Esophagus squamous epithelium (tissue), 5 donors: ENCODE measurements around the gene CAMP. TPM values are rescaled to one million over a fixed set of nuclear protein-coding genes. Genes with fewer than 3 reads are reported as not detected.

Experiments
- DNase-seq: peaks from one replicate; lab custom pipeline; 2025; lab: John Stamatoyannopoulos, UW
- H3K27ac ChIP-seq, 4 donors: fragments of 200-600 bp; sonication (generic); one replicate each; pipeline ENCODE4 v1.5.1; 2016 to 2019; ENCODE audit warnings: mild to moderate bottlenecking in 1 of 4
- H3K27me3 ChIP-seq, 4 donors: fragments of 200-600 bp; sonication (generic); 1 replicate in 3 of 4; 2 replicates in 1 of 4; pipeline versions ENCODE4 v1.5.1 to v1.6.0; 2017 to 2021; ENCODE audit warnings: antibody characterized with exemption in 1 of 4
- H3K36me3 ChIP-seq, 3 donors: fragments of 200-600 bp; sonication (generic); one replicate each; pipeline ENCODE4 v1.5.1; 2016 to 2019
- H3K4me1 ChIP-seq, 3 donors: fragments of 200-600 bp; sonication (generic); one replicate each; pipeline ENCODE4 v1.5.1; 2017 to 2019
- H3K4me3 ChIP-seq, 4 donors: fragments of 200-600 bp; sonication (generic); 1 replicate in 3 of 4; 2 replicates in 1 of 4; pipeline ENCODE4 v1.5.1; 2016 to 2019; ENCODE audit warnings: mild to moderate bottlenecking in 2 of 4, moderate library complexity in 1 of 4
- H3K9me3 ChIP-seq, 3 donors: fragments of 200-600 bp; sonication (generic); one replicate each; pipeline ENCODE4 v1.5.1; 2016 to 2019
- CTCF ChIP-seq, 6 experiments: fragments of 450-650 bp in 4 of 6; fragments of 200-600 bp in 2 of 6; sonication (generic) in 2 of 6; IDR thresholded peaks; one replicate each; pipeline ENCODE4 v1.5.1; 2016 to 2019; ENCODE audit warnings: antibody characterized with exemption in 6 of 6, mild to moderate bottlenecking in 4 of 6, moderate library complexity in 4 of 6
- POLR2A ChIP-seq, 4 donors: fragments of 450-650 bp; IDR thresholded peaks; one replicate each; pipeline ENCODE4 v1.6.1; 2017; ENCODE audit warnings: antibody characterized with exemption in 4 of 4, mild to moderate bottlenecking in 4 of 4, moderate library complexity in 3 of 4
- WGBS, 2 donors: methylation state at CpG; one replicate each; pipeline ENCODE4 v1.1.5; 2018; 5-methylcytosine and 5-hydroxymethylcytosine counted together
- intact Hi-C: fragments of 100-400 bp; cut with DNase I; formaldehyde crosslinking; loops from one replicate; pipeline ENCODE4 v1.15.0; 2022
- small RNA-seq, 4 donors: library from RNA; depleted of rRNA; stranded (forward); fragments of <200 nt; gene quantifications; one replicate each; pipeline ENCODE3, GENCODE V24; 2016
- total RNA-seq, 4 donors: library from RNA; depleted of rRNA; stranded (reverse); fragments of >200 nt; gene quantifications; one replicate each; pipeline ENCODE4 v1.1.0, GENCODE V29; 2016
- donor health status: DM: yes; HTN: yes; CAD: no.

CAMP gene
- total RNA-seq, 4 donors from 2014 or later: 0.76 TPM; not detected in 3

- H3K27ac ChIP-seq: no peak overlapping the region
- H3K9me3 ChIP-seq: no peaks in the 10 kb centered on the region
- DNase-seq: no peak
- intact Hi-C loops: loop anchor here (2.0 kb wide), 1 partner anchor 163 kb away; no protein-coding TSS in a partner anchor
- TF ChIP-seq CTCF (IDR thresholded peaks at IDR 0.05) (no peak), POLR2A (IDR thresholded peaks at IDR 0.05) (no peak)
- peaks cover 16 to 54% (median 20%) of the 10 kb centered on the region in 3 donors for H3K4me1 ChIP-seq
- H3K4me3 ChIP-seq: no peak overlapping the region
- WGBS, 2 donors: 90 to 97% methylated on average over 2 to 6 of the region's 38 CpGs
- H3K27me3 ChIP-seq: no peaks in the 10 kb centered on the region
- peaks cover 0 to 12% (median 0%) of the 10 kb centered on the region in 3 donors for H3K36me3 ChIP-seq
These were observed 48.6 kb downstream of the CAMP start for GRCh38 chr3:48271763-48272498.

GRCh38 chr3:48273594-48274211, 50.4 kb downstream of the CAMP start:
- WGBS, 2 donors: 5 to 10% methylated on average over 6 to 9 of the region's 9 CpGs
- Histone ChIP-seq H3K9me3 (no peaks in the 10 kb centered on the region), H3K27me3 (no peaks in the 10 kb centered on the region), H3K4me1 (peaks cover 4 to 36% (median 9%) of the 10 kb centered on the region in 3 donors), H3K27ac (no peak overlapping the region), H3K4me3 (no peak overlapping the region), H3K36me3 (peaks cover 0 to under 1% (median 0%) of the 10 kb centered on the region in 3 donors)
- DNase-seq: no peak
- intact Hi-C loops: loop anchor here (2.0 kb wide), 1 partner anchor 161 kb away; no protein-coding TSS in a partner anchor
- TF ChIP-seq POLR2A (IDR thresholded peaks at IDR 0.05) (no peak), CTCF (IDR thresholded peaks at IDR 0.05) (peak; percentile 30 to 86 (median 75))

DNA sequence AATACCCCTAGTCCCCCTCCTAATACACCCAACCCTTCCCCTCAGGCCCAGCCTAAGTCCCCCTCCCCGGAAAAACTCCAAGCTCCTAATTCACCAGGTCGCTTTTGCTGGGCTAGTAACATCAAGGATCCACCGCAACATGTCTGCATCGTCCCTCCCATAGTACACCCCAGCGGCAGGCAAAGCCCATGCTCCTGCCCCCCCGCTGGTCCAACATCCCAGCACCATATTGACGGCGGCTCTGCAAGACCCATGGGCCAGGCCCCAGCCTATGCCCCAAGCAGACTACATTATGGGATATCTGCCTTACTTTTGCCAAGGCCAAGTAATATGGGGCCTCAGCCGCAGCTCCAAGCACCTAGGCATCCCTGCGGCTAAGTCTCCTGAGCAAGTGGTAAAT, 51.2 kb downstream of the CAMP start:
- H3K4me3 ChIP-seq: no peak overlapping the region
- no peaks in the 10 kb centered on the region for H3K36me3 ChIP-seq
- WGBS, 2 donors: 89 to 91% methylated on average over 10 of the region's 10 CpGs
- H3K27me3 ChIP-seq: no peaks in the 10 kb centered on the region
- intact Hi-C loops: no loop called here
- no peak for TF ChIP-seq POLR2A (IDR thresholded peaks at IDR 0.05)
- no peak for TF ChIP-seq CTCF (IDR thresholded peaks at IDR 0.05)
- peaks cover 4 to 29% (median 4%) of the 10 kb centered on the region in 3 donors for H3K4me1 ChIP-seq
- no peaks in the 10 kb centered on the region for H3K9me3 ChIP-seq
- no peak for DNase-seq
- H3K27ac ChIP-seq: no peak overlapping the region

Small RNA genes lying within 50 kb of the gene (small RNA-seq; reads per million reads assigned to genes)
- gene MIR4443: 0.27 to 4.8 (median 2.4) reads per million in 4 donors
- gene NDUFB1P1: 0 reads per million in 4 donors
- gene RNU7-128P: 0 reads per million in 4 donors

Other genes starting within 250 kb of the CAMP start
- 100 to 1,000 TPM in 1 of 4 donors, 10 to 100 TPM in 3; 62.1 to 110 (median 80.3) TPM for gene MAP4, start 207.1 kb upstream of the CAMP start, total RNA-seq
- 10 to 100 TPM in 1 of 4 donors, 1 to 10 TPM in 3; 2.7 to 14.2 (median 7.0) TPM for gene CDC25A, start 35.1 kb upstream of the CAMP start, total RNA-seq
- gene ZNF589, start 17.6 kb downstream of the CAMP start, total RNA-seq: 10 to 100 TPM in 2 of 4 donors, 1 to 10 TPM in 2; 6.4 to 15.6 (median 10.8) TPM
- 10 to 100 TPM; 25.9 to 30.7 (median 27.2) TPM for gene NME6, start 77.9 kb downstream of the CAMP start, total RNA-seq
- gene SPINK8, start 110.2 kb downstream of the CAMP start, total RNA-seq: not detected
- not detected for gene FBXW12, start 148.7 kb downstream of the CAMP start, total RNA-seq
- 100 to 1,000 TPM in 3 of 4 donors, 10 to 100 TPM in 1; 57.7 to 215 (median 128) TPM for gene PLXNB1, start 206.6 kb downstream of the CAMP start, total RNA-seq
- 10 to 100 TPM; 15.1 to 31.3 (median 18.2) TPM for gene CCDC51, start 216.6 kb downstream of the CAMP start, total RNA-seq
- gene TMA7, start 216.8 kb downstream of the CAMP start, total RNA-seq: 100 to 1,000 TPM; 293 to 431 (median 357) TPM
- gene ATRIP, start 223.2 kb downstream of the CAMP start, total RNA-seq: 1 to 10 TPM; 4.8 to 8.9 (median 7.1) TPM